HepG2 (cell line): ENCODE results near the gene ANKLE1. TPM values are rescaled to one million over a fixed set of nuclear protein-coding genes. Genes with fewer than 3 reads are reported as not detected.

Experiments used
- AHDC1 ChIP-seq: sonication (generic); formaldehyde crosslinking; IDR thresholded peaks from 2 replicates; pipeline ENCODE4 v1.5.1; 2020; ENCODE audit warnings: mild to moderate bottlenecking, missing genetic modification reagents, borderline replicate concordance
- ARNTL ChIP-seq: sonication (generic); formaldehyde crosslinking; IDR thresholded peaks from 2 replicates; pipeline ENCODE4 v1.4.0; 2020; ENCODE audit warnings: mild to moderate bottlenecking, missing genetic modification reagents
- BRF2 ChIP-seq: sonication (generic); formaldehyde crosslinking; IDR thresholded peaks from 2 replicates; pipeline ENCODE4 v1.8.1; 2022; ENCODE audit warnings: mild to moderate bottlenecking, missing genetic modification reagents
- CEBPB ChIP-seq: IDR thresholded peaks from 2 replicates; pipeline ENCODE4 v1.6.1; 2011; ENCODE audit warnings: low read depth, low read length, improper control_type of control experiment, borderline replicate concordance
- KDM5B ChIP-seq: sonication (generic); formaldehyde crosslinking; IDR thresholded peaks from 2 replicates; pipeline ENCODE4 v1.4.0; 2020; ENCODE audit warnings: missing genetic modification reagents, mild to moderate bottlenecking, borderline replicate concordance
- KLF12 ChIP-seq: sonication (generic); formaldehyde crosslinking; IDR thresholded peaks from 2 replicates; pipeline ENCODE4 v1.4.0; 2020; ENCODE audit warnings: missing genetic modification reagents, borderline replicate concordance
- MEF2D ChIP-seq: sonication (generic); formaldehyde crosslinking; IDR thresholded peaks from 2 replicates; pipeline ENCODE4 v1.5.1; 2020; ENCODE audit warnings: mild to moderate bottlenecking, missing genetic modification reagents
- NR1H2 ChIP-seq: sonication (generic); formaldehyde crosslinking; IDR thresholded peaks from 2 replicates; pipeline ENCODE4 v1.8.1; 2022; ENCODE audit warnings: low read depth, missing genetic modification reagents, borderline replicate concordance
- PHF5A ChIP-seq: IDR thresholded peaks from one replicate; pipeline ENCODE4 v1.6.1; 2018; ENCODE audit warnings: low read depth, missing genetic modification reagents; ENCODE audit not compliant: unreplicated experiment
- POGZ ChIP-seq: sonication (generic); formaldehyde crosslinking; IDR thresholded peaks from 2 replicates; pipeline ENCODE4 v1.4.0; 2020; ENCODE audit warnings: mild to moderate bottlenecking, missing genetic modification reagents
- POLR2AphosphoS2 ChIP-seq: IDR thresholded peaks from 2 replicates; pipeline ENCODE4 v1.6.1; 2011; ENCODE audit warnings: low read depth, low read length, improper control_type of control experiment
- SP4 ChIP-seq: sonication (generic); formaldehyde crosslinking; IDR thresholded peaks from 2 replicates; pipeline ENCODE4 v1.8.1; 2023; ENCODE audit warnings: mild to moderate bottlenecking, missing genetic modification reagents
- ZNF160 ChIP-seq: sonication (generic); formaldehyde crosslinking; IDR thresholded peaks from 2 replicates; pipeline ENCODE4 v1.8.0; 2022; ENCODE audit warnings: mild to moderate bottlenecking, inconsistent platforms, missing genetic modification reagents
- ZNF251 ChIP-seq: sonication (generic); formaldehyde crosslinking; IDR thresholded peaks from 2 replicates; pipeline ENCODE4 v1.9.0; 2021; ENCODE audit warnings: mild to moderate bottlenecking, missing genetic modification reagents
- ZNF326 ChIP-seq: sonication (generic); formaldehyde crosslinking; IDR thresholded peaks from 2 replicates; pipeline ENCODE4 v1.4.0; 2020; ENCODE audit warnings: missing genetic modification reagents, borderline replicate concordance
- ZNF503 ChIP-seq: sonication (generic); formaldehyde crosslinking; IDR thresholded peaks from 2 replicates; pipeline ENCODE4 v1.4.0; 2020; ENCODE audit warnings: missing genetic modification reagents
- ZNF737 ChIP-seq: sonication (generic); formaldehyde crosslinking; IDR thresholded peaks from 2 replicates; pipeline ENCODE4 v1.5.0; 2020; ENCODE audit warnings: missing genetic modification reagents, mild to moderate bottlenecking, borderline replicate concordance
- ZNF788 ChIP-seq: sonication (generic); formaldehyde crosslinking; IDR thresholded peaks from 2 replicates; pipeline ENCODE4 v1.5.0; 2020; ENCODE audit warnings: mild to moderate bottlenecking, missing genetic modification reagents, borderline replicate concordance
- ZNF816 ChIP-seq: sonication (generic); formaldehyde crosslinking; IDR thresholded peaks from 2 replicates; pipeline ENCODE4 v1.8.0; 2022; ENCODE audit warnings: missing genetic modification reagents, mild to moderate bottlenecking, borderline replicate concordance
- polyA plus RNA-seq, 8 experiments: library from polyadenylated mRNA; depleted of rRNA in 3 of 8; stranded (reverse) in 7 of 8; unstranded in 1 of 8; fragments of >200 nt; fragmentation: Illumina TruSeq in 4 of 8; extraction: Trizol in 4 of 8; gene quantifications; 2 replicates each; pipeline versions ENCODE4 v1.2.1 to v1.2.3, GENCODE V29; 2011 to 2016; ENCODE audit warnings: low read depth in 4 of 8, missing spikeins in 1 of 8, mixed read lengths in 1 of 8; ENCODE audit not compliant: insufficient read depth in 1 of 8
- total RNA-seq, 5 experiments: library from RNA; depleted of rRNA; stranded (reverse); fragments of >200 nt; fragmentation: Illumina TruSeq; extraction: Trizol; gene quantifications; 2 replicates each; pipeline ENCODE4 v1.2.3, GENCODE V29; 2016; ENCODE audit warnings: low read depth in 1 of 5

Gene ANKLE1
- total and polyA plus RNA-seq, 2 of the 13 experiments (the other 11 are each of a cell fraction or from before 2014, with no cell fraction given) = 0.69 to 1.5 TPM

- peak; percentile 8; the same call in 1 of the 2 replicates for TF ChIP-seq POGZ (CRISPR knock-in tag)
- no peak for TF ChIP-seq ZNF251
- no peak for TF ChIP-seq ZNF816 (CRISPR knock-in tag)
- peak; percentile 75; the same call in 1 of the 2 replicates for TF ChIP-seq ZNF503 (CRISPR knock-in tag)
- TF ChIP-seq BRF2 (CRISPR knock-in tag) = no peak
- TF ChIP-seq NR1H2 = 0 out of 2 replicates have a peak, but pooled peaks have one; percentile 15
- TF ChIP-seq CEBPB = no peak
- 0 out of 2 replicates have a peak, but pooled peaks have one; percentile 8 for TF ChIP-seq SP4 (CRISPR knock-in tag)
- TF ChIP-seq ZNF326 (CRISPR knock-in tag) = no peak
- no peak; the same call in 1 of the 2 replicates for TF ChIP-seq KDM5B
- no peak for TF ChIP-seq POLR2AphosphoS2
- peak; percentile 35; the same call in 1 of the 2 replicates for TF ChIP-seq MEF2D
- 0 out of 2 replicates have a peak, but pooled peaks have one; percentile 28 for TF ChIP-seq ZNF788 (CRISPR knock-in tag)
- TF ChIP-seq ARNTL (CRISPR knock-in tag) = no peak
- no peak for TF ChIP-seq AHDC1
- TF ChIP-seq ZNF160 (CRISPR knock-in tag) = peak; percentile 49; the same call in 1 of the 2 replicates
- no peak for TF ChIP-seq PHF5A (CRISPR knock-in tag)
- peak; percentile 23; the same call in 1 of the 2 replicates for TF ChIP-seq KLF12 (CRISPR knock-in tag)
- TF ChIP-seq ZNF737 (CRISPR knock-in tag) = no peak
Observed at GRCh38 chr19:17243830-17244617, 37.7 kb upstream of the ANKLE1 start (continued).
